SK-N-SH treated with all-trans-retinoic acid at 6 μM for 48 hours (cell line): ENCODE results near the gene CHST12.

Source experiments
- ARNTL ChIP-seq: fragments of 450-650 bp; formaldehyde crosslinking; IDR thresholded peaks from 2 replicates; pipeline ENCODE4 v1.5.0; 2020; ENCODE audit warnings: low read depth, mild to moderate bottlenecking, moderate library complexity, borderline replicate concordance
- BACH2 ChIP-seq: fragments of 250-450 bp; sonication (Bioruptor Pico); IDR thresholded peaks from 2 replicates; pipeline ENCODE4 v1.9.0; 2021; ENCODE audit warnings: mild to moderate bottlenecking, borderline replicate concordance
- CREB5 ChIP-seq: fragments of 250-450 bp; sonication (Bioruptor Pico); IDR thresholded peaks from 2 replicates; pipeline ENCODE4 v1.5.1; 2020; ENCODE audit warnings: low read depth, mild to moderate bottlenecking, moderate library complexity
- CSRNP3 ChIP-seq: fragments of 250-450 bp; sonication (Bioruptor Pico); IDR thresholded peaks from 2 replicates; pipeline ENCODE4 v1.5.1; 2021; ENCODE audit warnings: mild to moderate bottlenecking, moderate library complexity
- OSR1 ChIP-seq: fragments of 250-450 bp; sonication (Bioruptor Pico); IDR thresholded peaks from 2 replicates; pipeline ENCODE4 v1.8.0; 2022; ENCODE audit warnings: moderate library complexity, mild to moderate bottlenecking, inconsistent platforms
- PATZ1 ChIP-seq: fragments of 250-450 bp; sonication (Bioruptor Pico); IDR thresholded peaks from 2 replicates; pipeline ENCODE4 v1.8.0; 2020; ENCODE audit warnings: mild to moderate bottlenecking, moderate library complexity, borderline replicate concordance
- PPARA ChIP-seq: fragments of 250-450 bp; sonication (Bioruptor Pico); IDR thresholded peaks from 2 replicates; pipeline ENCODE4 v1.5.0; 2020; ENCODE audit warnings: mild to moderate bottlenecking, borderline replicate concordance
- SNAI2 ChIP-seq: fragments of 250-450 bp; sonication (Bioruptor Pico); IDR thresholded peaks from 2 replicates; pipeline ENCODE4 v1.5.0; 2020; ENCODE audit warnings: mild to moderate bottlenecking, moderate library complexity
- ZC3H10 ChIP-seq: fragments of 250-450 bp; sonication (Bioruptor Pico); IDR thresholded peaks from 2 replicates; pipeline ENCODE4 v1.5.1; 2021; ENCODE audit warnings: mild to moderate bottlenecking, moderate library complexity
- ZFP3 ChIP-seq: fragments of 250-450 bp; sonication (Bioruptor Pico); IDR thresholded peaks from 2 replicates; pipeline ENCODE4 v1.5.0; 2020; ENCODE audit warnings: mild to moderate bottlenecking, moderate library complexity
- ZFP30 ChIP-seq: fragments of 450-650 bp; formaldehyde crosslinking; IDR thresholded peaks from 2 replicates; pipeline ENCODE4 v1.5.0; 2022; ENCODE audit warnings: mild to moderate bottlenecking, moderate library complexity
- ZNF8 ChIP-seq: fragments of 450-650 bp; formaldehyde crosslinking; IDR thresholded peaks from 2 replicates; pipeline ENCODE4 v1.5.0; 2020; ENCODE audit warnings: mild to moderate bottlenecking, moderate library complexity

- TF ChIP-seq ZFP3 = no peak
- TF ChIP-seq CSRNP3 = no peak
- TF ChIP-seq CREB5 = no peak
- no peak for TF ChIP-seq ARNTL (CRISPR knock-in tag)
- no peak for TF ChIP-seq ZNF8 (CRISPR knock-in tag)
- TF ChIP-seq PATZ1 (CRISPR knock-in tag) = no peak
- no peak for TF ChIP-seq SNAI2 (CRISPR knock-in tag)
- TF ChIP-seq BACH2 (CRISPR knock-in tag) = no peak
- no peak for TF ChIP-seq OSR1 (CRISPR knock-in tag)
- no peak for TF ChIP-seq ZFP30 (CRISPR knock-in tag)
- TF ChIP-seq ZC3H10 (CRISPR knock-in tag) = no peak
- no peak for TF ChIP-seq PPARA (CRISPR knock-in tag)
Measured at GRCh38 chr7:2432910-2433712, 29.7 kb downstream of the CHST12 start.
